ENCODE data around the gene SPSB4. TPM values are rescaled to one million over a fixed set of nuclear protein-coding genes. Genes with fewer than 3 reads are reported as not detected.

The SPSB4 gene
- total and polyA plus RNA-seq, 10 of the 15 experiments (the other 5 are each of a cell fraction or from before 2014, with no cell fraction given), result not detected

DNA sequence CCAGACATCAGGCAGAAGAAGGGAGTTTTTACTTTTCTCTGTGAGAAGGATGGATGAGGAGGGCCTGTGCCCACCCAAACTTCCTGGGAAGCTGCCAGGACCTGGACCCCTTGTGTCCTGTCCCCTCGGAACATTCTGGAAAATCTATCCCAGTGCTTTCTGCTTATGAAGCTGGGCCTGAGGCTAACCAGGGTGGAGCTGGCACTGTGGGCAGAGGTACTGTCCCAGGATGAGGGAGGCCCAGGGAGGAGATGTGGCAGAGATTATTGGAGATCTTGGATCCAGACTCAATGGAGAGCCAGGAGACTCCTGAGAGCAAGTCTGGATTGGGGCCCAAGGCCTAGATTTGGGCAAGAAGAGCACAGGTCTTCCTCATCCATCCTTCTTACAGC is 44.4 kb downstream of the SPSB4 start:
- ATAC-seq, result no peak
- Histone ChIP-seq H3K9ac (ENCODE audit: control insufficient read depth, insufficient read depth, low read length) (no peak overlapping the region), H3K9me3 (replicated peaks; ENCODE audit: control insufficient read depth, insufficient read depth, low read length) (no peaks in the 10 kb centered on the region), H3K4me3 (no peak overlapping the region), H3K4me2 (ENCODE audit: control insufficient read depth, insufficient read depth) (no peak overlapping the region), H3K4me1 (ENCODE audit: control insufficient read depth, insufficient read depth, low read length) (no peaks in the 10 kb centered on the region), H4K20me1 (ENCODE audit: control insufficient read depth, insufficient read depth) (no peaks in the 10 kb centered on the region), H3K79me2 (ENCODE audit: control insufficient read depth, insufficient read depth, low read length) (no peaks in the 10 kb centered on the region), H2AFZ (ENCODE audit: control insufficient read depth, low read depth, low read length) (no peak overlapping the region), H3K36me3 (ENCODE audit: control insufficient read depth in 2 of 2, insufficient read depth in 2 of 2, low read length in 1 of 2) (no peaks in the 10 kb centered on the region), H3K27ac (ENCODE audit: control insufficient read depth, insufficient read depth) (no peak overlapping the region), H3K27me3 (replicated peaks in 1 of 2; ENCODE audit: control insufficient read depth in 2 of 2, insufficient read depth in 2 of 2, low read length in 1 of 2) (no peaks in the 10 kb centered on the region)
- intact Hi-C loops (cut with micrococcal nuclease; ENCODE audit: unreplicated experiment) (no loop called here), in situ Hi-C loops (cut with MboI) (no loop called here)
- no peak for TF ChIP-seq MTA3 (IDR thresholded peaks at IDR 0.05; ENCODE audit: borderline replicate concordance, low read length)
- TF ChIP-seq EED (IDR thresholded peaks at IDR 0.05; ENCODE audit: low read depth), result no peak
- TF ChIP-seq POU2F2 (IDR thresholded peaks at IDR 0.05; ENCODE audit: borderline replicate concordance, low read depth, low read length), result no peak
- TF ChIP-seq RELA (IDR thresholded peaks at IDR 0.05; ENCODE audit: borderline replicate concordance, partially characterized antibody), result no peak
- TF ChIP-seq IKZF2 (IDR thresholded peaks at IDR 0.05), result no peak
- TF ChIP-seq RBBP5 (conservative IDR thresholded peaks at IDR 0.05), result no peak
- no peak for TF ChIP-seq STAT1 (conservative IDR thresholded peaks at IDR 0.05)
- TF ChIP-seq CHD1 (IDR thresholded peaks at IDR 0.05; ENCODE audit: low read depth, low read length), result no peak
- TF ChIP-seq NFIC (IDR thresholded peaks at IDR 0.05; ENCODE audit: low read depth, low read length), result no peak
- TF ChIP-seq, protein P1, sequence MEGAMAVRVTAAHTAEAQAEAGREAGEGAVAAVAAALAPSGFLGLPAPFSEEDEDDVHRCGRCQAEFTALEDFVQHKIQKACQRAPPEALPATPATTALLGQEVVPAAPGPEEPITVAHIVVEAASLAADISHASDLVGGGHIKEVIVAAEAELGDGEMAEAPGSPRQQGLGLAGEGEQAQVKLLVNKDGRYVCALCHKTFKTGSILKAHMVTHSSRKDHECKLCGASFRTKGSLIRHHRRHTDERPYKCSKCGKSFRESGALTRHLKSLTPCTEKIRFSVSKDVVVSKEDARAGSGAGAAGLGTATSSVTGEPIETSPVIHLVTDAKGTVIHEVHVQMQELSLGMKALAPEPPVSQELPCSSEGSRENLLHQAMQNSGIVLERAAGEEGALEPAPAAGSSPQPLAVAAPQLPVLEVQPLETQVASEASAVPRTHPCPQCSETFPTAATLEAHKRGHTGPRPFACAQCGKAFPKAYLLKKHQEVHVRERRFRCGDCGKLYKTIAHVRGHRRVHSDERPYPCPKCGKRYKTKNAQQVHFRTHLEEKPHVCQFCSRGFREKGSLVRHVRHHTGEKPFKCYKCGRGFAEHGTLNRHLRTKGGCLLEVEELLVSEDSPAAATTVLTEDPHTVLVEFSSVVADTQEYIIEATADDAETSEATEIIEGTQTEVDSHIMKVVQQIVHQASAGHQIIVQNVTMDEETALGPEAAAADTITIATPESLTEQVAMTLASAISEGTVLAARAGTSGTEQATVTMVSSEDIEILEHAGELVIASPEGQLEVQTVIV (IDR thresholded peaks at IDR 0.05; ENCODE audit: borderline replicate concordance, partially characterized antibody), result no peak
- no peak for TF ChIP-seq KLF5 (IDR thresholded peaks at IDR 0.05; ENCODE audit: partially characterized antibody)
- TF ChIP-seq RFX5 (IDR thresholded peaks at IDR 0.05; ENCODE audit: low read depth, low read length), result no peak
- TF ChIP-seq ZBED1 (IDR thresholded peaks at IDR 0.05; ENCODE audit: borderline replicate concordance), result no peak
- TF ChIP-seq CBX3 (IDR thresholded peaks at IDR 0.05; ENCODE audit: borderline replicate concordance, low read depth), result no peak
- TF ChIP-seq YY1 (IDR thresholded peaks at IDR 0.05; ENCODE audit: low read depth, low read length), result no peak
- no peak for TF ChIP-seq CBX5 (IDR thresholded peaks at IDR 0.05; ENCODE audit: low read depth)
- TF ChIP-seq, protein P2, sequence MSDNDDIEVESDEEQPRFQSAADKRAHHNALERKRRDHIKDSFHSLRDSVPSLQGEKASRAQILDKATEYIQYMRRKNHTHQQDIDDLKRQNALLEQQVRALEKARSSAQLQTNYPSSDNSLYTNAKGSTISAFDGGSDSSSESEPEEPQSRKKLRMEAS (IDR thresholded peaks at IDR 0.05; ENCODE audit: low read depth, low read length), result no peak
- no peak for TF ChIP-seq BCL11A (IDR thresholded peaks at IDR 0.05; ENCODE audit: low read depth, low read length)
- TF ChIP-seq NR2C2 (IDR thresholded peaks at IDR 0.05; ENCODE audit: borderline replicate concordance, control insufficient read depth, insufficient read length, low read depth), result no peak
- no peak for FAIRE-seq
- CTCF ChIA-PET, result interaction anchor here (0.8 to 1.9 kb wide), 3 partner anchors 10 to 95 kb away, joined by 3 to 6 read pairs (median 4); no protein-coding TSS in a partner anchor
- 33% methylated on average over 1 of the region's 1 CpG for WGBS (ENCODE audit: insufficient coverage, insufficient replicate concordance, low lambda C conversion rate, missing lambda C conversion rate)
- SMC1A ChIA-PET (ENCODE audit: uncharacterized antibody, unreplicated experiment), result no interaction called here
- POLR2A ChIA-PET, result no interaction called here
- DNase-seq (ENCODE audit: low read depth, low spot score), result no peak
- RAD21 ChIA-PET (ENCODE audit: unreplicated experiment), result no interaction called here
- no TSS peak for BruUV-seq (replicated peaks)

Data from GM12878 (cell line).